ENCODE data around the gene TP53I3. TPM values are rescaled to one million over a fixed set of nuclear protein-coding genes. Genes with fewer than 3 reads are reported as not detected.
"Not testable (repeated sequence)": the region's sequence is repeated elsewhere in the genome, so short reads cannot be mapped to it uniquely, and the experiment has no call there.

The TP53I3 gene
- total and polyA plus RNA-seq, 2 donors from 2014 or later, result 45.1 to 85.0 TPM

GRCh38 chr2:24045511-24046508 is 38.8 kb downstream of the TP53I3 start:
- peak overlapping the region in 1 of 3 donors; percentile 94 for H3K4me3 ChIP-seq (ENCODE audit: low read length in 3 of 3)
- TF ChIP-seq CTCF (IDR thresholded peaks at IDR 0.05; ENCODE audit: borderline replicate concordance, extremely low read depth, insufficient read depth), result no peak
- DNase-seq (no peak), FAIRE-seq (no peak)
- H3K27ac ChIP-seq (ENCODE audit: low read depth in 2 of 2, low read length in 2 of 2), result no peak overlapping the region
- no peaks in the 10 kb centered on the region for H3K27me3 ChIP-seq (ENCODE audit: control insufficient read depth, insufficient read depth, low read length)
- no peak overlapping the region for H3K9ac ChIP-seq (ENCODE audit: low read length in 3 of 3)
- intact Hi-C loops (cut with DNase I), result no loop called here
- peaks cover 0 to 13% (median 8%) of the 10 kb centered on the region in 3 donors for H3K4me1 ChIP-seq (ENCODE audit: control insufficient read depth in 2 of 3, insufficient read depth in 2 of 3, low read depth in 1 of 3, low read length in 3 of 3)
- no peaks in the 10 kb centered on the region for H3K36me3 ChIP-seq (ENCODE audit: control insufficient read depth in 2 of 3, insufficient read depth in 3 of 3, low read length in 3 of 3)
- no peaks in the 10 kb centered on the region for H3K9me3 ChIP-seq (ENCODE audit: control insufficient read depth in 2 of 3, insufficient read depth in 1 of 3, low read length in 3 of 3)

- H3K4me3 ChIP-seq (ENCODE audit: low read length in 3 of 3); H3K9ac ChIP-seq (ENCODE audit: low read length in 3 of 3); FAIRE-seq; H3K9me3 ChIP-seq (ENCODE audit: control insufficient read depth in 2 of 3, insufficient read depth in 1 of 3, low read length in 3 of 3); DNase-seq; H3K27ac ChIP-seq (ENCODE audit: low read depth in 2 of 2, low read length in 2 of 2); H3K4me1 ChIP-seq (ENCODE audit: control insufficient read depth in 2 of 3, insufficient read depth in 2 of 3, low read depth in 1 of 3, low read length in 3 of 3); H3K27me3 ChIP-seq (ENCODE audit: control insufficient read depth, insufficient read depth, low read length); intact Hi-C loops (cut with DNase I): not testable (repeated sequence)
- peaks cover 0 to 10% (median 9%) of the 10 kb centered on the region in 3 donors for H3K36me3 ChIP-seq (ENCODE audit: control insufficient read depth in 2 of 3, insufficient read depth in 3 of 3, low read length in 3 of 3)
These were observed 41.5 kb downstream of the TP53I3 start for GRCh38 chr2:24043133-24043532.

- Histone ChIP-seq H3K36me3 (ENCODE audit: control insufficient read depth in 2 of 3, insufficient read depth in 3 of 3, low read length in 3 of 3) (peaks cover 0 to 14% (median 11%) of the 10 kb centered on the region in 3 donors), H3K9me3 (ENCODE audit: control insufficient read depth in 2 of 3, insufficient read depth in 1 of 3, low read length in 3 of 3) (no peaks in the 10 kb centered on the region), H3K27me3 (ENCODE audit: control insufficient read depth, insufficient read depth, low read length) (no peaks in the 10 kb centered on the region), H3K4me3 (ENCODE audit: low read length in 3 of 3) (no peak overlapping the region), H3K27ac (ENCODE audit: low read depth in 2 of 2, low read length in 2 of 2) (no peak overlapping the region), H3K9ac (ENCODE audit: low read length in 3 of 3) (no peak overlapping the region), H3K4me1 (ENCODE audit: control insufficient read depth in 2 of 3, insufficient read depth in 2 of 3, low read depth in 1 of 3, low read length in 3 of 3) (no peaks in the 10 kb centered on the region)
- DNase-seq (no peak), FAIRE-seq (no peak)
- intact Hi-C loops (cut with DNase I), result no loop called here
- TF ChIP-seq CTCF (IDR thresholded peaks at IDR 0.05; ENCODE audit: borderline replicate concordance, extremely low read depth, insufficient read depth), result no peak
These were observed 44.1 kb downstream of the TP53I3 start for GRCh38 chr2:24040511-24040910.

- DNase-seq, result no peak
- intact Hi-C loops (cut with DNase I), result no loop called here
- FAIRE-seq, result no peak
- H3K4me1 ChIP-seq (ENCODE audit: control insufficient read depth in 2 of 3, insufficient read depth in 2 of 3, low read depth in 1 of 3, low read length in 3 of 3), result no peaks in the 10 kb centered on the region
- no peak overlapping the region for H3K9ac ChIP-seq (ENCODE audit: low read length in 3 of 3)
- no peak overlapping the region for H3K27ac ChIP-seq (ENCODE audit: low read depth in 2 of 2, low read length in 2 of 2)
- no peaks in the 10 kb centered on the region for H3K27me3 ChIP-seq (ENCODE audit: control insufficient read depth, insufficient read depth, low read length)
- H3K4me3 ChIP-seq (ENCODE audit: low read length in 3 of 3), result no peak overlapping the region
- peaks cover 0 to 14% (median 11%) of the 10 kb centered on the region in 3 donors for H3K36me3 ChIP-seq (ENCODE audit: control insufficient read depth in 2 of 3, insufficient read depth in 3 of 3, low read length in 3 of 3)
- no peak for TF ChIP-seq CTCF (IDR thresholded peaks at IDR 0.05; ENCODE audit: borderline replicate concordance, extremely low read depth, insufficient read depth)
- H3K9me3 ChIP-seq (ENCODE audit: control insufficient read depth in 2 of 3, insufficient read depth in 1 of 3, low read length in 3 of 3), result no peaks in the 10 kb centered on the region
These were observed 45.7 kb downstream of the TP53I3 start for GRCh38 chr2:24038786-24039499.

Measured in kidney (tissue), 14 donors.